ENCODE data around the gene CRYGD.

Gene CRYGD

DNA sequence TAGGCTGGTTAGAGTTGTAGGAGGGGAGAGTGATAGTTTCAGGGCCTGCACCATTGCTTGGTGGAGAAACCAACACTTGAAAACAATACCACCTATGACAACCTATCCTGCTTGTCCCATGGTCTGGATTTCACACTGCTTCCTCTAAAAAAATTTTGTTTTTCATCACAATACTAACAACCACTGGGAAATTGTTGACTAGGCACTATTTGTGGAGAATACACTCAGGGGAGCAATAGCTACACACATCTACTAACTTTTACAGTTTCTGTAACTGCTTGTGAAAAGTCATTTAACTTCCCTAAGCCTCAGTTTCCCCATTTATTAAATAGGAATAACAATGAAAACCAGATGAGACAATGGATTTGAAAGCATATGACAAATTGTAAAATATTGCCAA is 25.8 kb upstream of the CRYGD start:
- H3K4me3 ChIP-seq (ENCODE audit: low read depth, low read length): no peak overlapping the region
- TF ChIP-seq, protein P1, sequence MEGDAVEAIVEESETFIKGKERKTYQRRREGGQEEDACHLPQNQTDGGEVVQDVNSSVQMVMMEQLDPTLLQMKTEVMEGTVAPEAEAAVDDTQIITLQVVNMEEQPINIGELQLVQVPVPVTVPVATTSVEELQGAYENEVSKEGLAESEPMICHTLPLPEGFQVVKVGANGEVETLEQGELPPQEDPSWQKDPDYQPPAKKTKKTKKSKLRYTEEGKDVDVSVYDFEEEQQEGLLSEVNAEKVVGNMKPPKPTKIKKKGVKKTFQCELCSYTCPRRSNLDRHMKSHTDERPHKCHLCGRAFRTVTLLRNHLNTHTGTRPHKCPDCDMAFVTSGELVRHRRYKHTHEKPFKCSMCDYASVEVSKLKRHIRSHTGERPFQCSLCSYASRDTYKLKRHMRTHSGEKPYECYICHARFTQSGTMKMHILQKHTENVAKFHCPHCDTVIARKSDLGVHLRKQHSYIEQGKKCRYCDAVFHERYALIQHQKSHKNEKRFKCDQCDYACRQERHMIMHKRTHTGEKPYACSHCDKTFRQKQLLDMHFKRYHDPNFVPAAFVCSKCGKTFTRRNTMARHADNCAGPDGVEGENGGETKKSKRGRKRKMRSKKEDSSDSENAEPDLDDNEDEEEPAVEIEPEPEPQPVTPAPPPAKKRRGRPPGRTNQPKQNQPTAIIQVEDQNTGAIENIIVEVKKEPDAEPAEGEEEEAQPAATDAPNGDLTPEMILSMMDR (IDR thresholded peaks at IDR 0.05; ENCODE audit: insufficient read depth, low read depth, low read length, missing control alignments): no peak
- no peak for DNase-seq (ENCODE audit: low read depth)

DNA sequence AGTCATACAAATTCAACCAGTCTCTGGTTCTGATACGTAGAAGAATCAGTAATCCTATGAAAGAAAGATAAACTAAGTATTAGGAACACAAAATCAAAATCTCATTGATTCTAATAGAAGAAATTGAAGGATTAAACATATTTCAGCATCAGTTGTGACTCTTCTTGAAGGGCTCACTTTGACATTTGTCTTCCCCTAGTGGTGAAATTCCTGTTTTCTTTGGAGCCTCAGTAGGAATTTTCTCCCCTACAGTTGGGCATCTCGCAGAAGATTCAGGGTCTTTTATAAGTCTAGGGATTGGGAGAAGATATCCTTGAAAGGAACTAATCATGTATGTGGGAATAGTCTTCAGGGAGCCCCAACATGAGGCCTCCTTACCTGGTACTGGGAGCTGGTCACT is 24.5 kb upstream of the CRYGD start:
- DNase-seq (ENCODE audit: low read depth): no peak
- TF ChIP-seq, protein P1 (IDR thresholded peaks at IDR 0.05; ENCODE audit: insufficient read depth, low read depth, low read length, missing control alignments): no peak
- H3K4me3 ChIP-seq (ENCODE audit: low read depth, low read length): no peak overlapping the region

DNA sequence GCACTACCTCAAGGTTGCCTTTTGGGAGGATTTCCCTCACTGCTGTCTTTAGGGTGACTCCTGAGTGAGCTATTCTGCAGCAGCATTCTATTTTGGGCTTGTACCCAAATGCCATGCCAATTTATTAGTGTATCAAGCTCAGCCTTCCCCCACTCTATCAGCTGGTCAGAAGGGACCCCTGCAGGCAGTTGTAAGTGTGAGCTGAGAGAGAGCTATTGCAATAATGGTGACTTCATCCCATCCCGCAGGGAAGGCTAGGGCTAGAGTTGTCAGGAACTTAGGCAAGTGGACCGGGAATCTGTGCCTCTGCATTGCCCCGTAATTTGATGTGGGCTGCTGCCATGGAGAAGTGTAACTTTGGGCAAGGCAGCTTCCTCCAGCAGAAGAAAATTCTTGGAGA is 23.4 kb upstream of the CRYGD start:
- TF ChIP-seq, protein P1 (IDR thresholded peaks at IDR 0.05; ENCODE audit: insufficient read depth, low read depth, low read length, missing control alignments): no peak
- no peak overlapping the region for H3K4me3 ChIP-seq (ENCODE audit: low read depth, low read length)
- DNase-seq (ENCODE audit: low read depth): no peak

DNA sequence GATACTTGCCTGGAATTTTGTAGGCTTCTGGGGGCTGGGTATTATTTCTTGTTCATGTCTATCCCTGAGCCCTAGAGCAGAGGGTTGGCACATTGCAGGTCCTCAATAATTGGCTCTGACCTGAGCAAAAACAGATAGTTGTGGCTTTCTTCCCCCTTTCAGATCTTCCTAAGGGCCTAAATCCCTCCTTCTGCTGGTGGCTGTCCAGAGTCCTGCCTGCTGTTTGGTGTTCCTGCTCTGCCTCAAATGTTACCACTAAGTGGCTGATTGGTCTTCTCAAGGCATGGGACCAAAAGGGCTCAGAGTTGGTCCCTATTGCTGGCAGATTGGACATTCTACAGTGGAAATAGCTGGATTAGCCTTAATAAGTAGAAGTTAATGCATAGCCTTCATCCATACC is 22.7 kb upstream of the CRYGD start:
- no peak for DNase-seq (ENCODE audit: low read depth)
- TF ChIP-seq, protein P1 (IDR thresholded peaks at IDR 0.05; ENCODE audit: insufficient read depth, low read depth, low read length, missing control alignments): no peak
- no peak overlapping the region for H3K4me3 ChIP-seq (ENCODE audit: low read depth, low read length)

DNA sequence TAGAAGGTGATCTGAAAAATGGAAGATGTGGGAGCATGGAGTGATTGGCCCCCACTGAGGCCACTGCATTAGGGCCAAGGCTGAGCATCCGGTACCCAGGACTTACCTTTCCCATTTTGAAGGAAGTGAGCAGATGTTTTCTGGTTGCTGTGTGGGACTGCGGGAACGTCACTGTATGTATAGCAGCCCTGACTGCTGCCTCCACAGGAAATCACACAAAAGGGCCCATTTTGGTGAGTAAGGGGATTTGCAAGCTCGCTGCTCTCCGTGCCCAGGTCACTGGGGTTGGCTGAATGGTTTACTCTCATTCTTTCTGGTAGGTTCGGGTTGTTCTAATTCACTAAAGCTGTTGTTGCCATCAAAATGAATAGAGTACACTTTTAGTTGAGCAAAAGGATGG is 21.7 kb upstream of the CRYGD start, which contains the start of gene CRYGB:
TSS of gene CRYGB (minus strand) at position 153 of the 400 bp plus-strand sequence. CDS start at position 115, 38 bp downstream.
- TF ChIP-seq, protein P1 (IDR thresholded peaks at IDR 0.05; ENCODE audit: insufficient read depth, low read depth, low read length, missing control alignments): no peak
- DNase-seq (ENCODE audit: low read depth): no peak
- H3K4me3 ChIP-seq (ENCODE audit: low read depth, low read length): no peak within 1 kb of the TSS

DNA sequence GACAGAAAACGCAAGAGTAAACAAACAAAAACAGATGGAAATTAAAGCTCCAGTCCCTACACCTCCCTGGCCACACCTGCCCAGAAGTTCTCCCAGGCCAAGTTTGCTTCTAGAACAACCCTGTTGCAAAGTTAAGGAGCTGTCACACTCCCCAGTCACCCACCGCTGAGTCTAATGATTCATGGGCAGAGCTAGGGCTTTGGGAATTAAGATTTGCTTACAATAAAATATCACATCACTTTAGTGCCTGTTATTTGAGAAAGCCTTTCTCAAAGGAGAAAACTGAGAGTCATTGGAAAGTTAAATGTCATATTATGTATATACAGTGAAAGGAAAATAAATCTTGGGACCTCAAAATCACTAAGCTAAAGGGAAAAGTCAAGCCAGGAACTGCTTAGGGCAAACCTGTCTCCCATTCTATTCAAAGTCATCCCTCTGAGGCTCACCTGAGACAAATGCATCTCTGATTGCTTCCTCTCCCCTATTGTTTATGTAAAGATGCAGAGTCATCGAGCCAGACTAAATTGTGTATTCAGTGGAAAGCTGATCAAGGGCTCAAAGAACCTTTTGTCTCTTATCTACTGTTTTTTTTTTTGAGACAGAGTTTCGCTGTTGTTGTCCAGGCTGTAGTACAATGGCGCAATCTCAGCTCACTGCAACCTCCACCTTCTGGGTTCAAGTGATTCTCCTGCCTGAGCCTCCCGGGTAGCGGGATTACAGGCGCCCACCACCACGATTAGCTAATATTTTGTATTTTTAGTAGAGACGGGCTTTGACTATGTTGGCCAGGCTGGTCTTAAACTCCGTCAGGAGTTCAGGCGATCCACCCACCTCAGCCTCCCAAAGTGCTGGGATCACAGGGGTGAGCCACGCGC is 18.8 kb upstream of the CRYGD start:
- TF ChIP-seq, protein P1 (IDR thresholded peaks at IDR 0.05; ENCODE audit: insufficient read depth, low read depth, low read length, missing control alignments): no peak
- no peak for DNase-seq (ENCODE audit: low read depth)
- no peak overlapping the region for H3K4me3 ChIP-seq (ENCODE audit: low read depth, low read length)
